Breast epithelium (tissue), 4 donors: ENCODE measurements around the gene ARAF. TPM values are rescaled to one million over a fixed set of nuclear protein-coding genes. Genes with fewer than 3 reads are reported as not detected.
A peak's percentile ranks its signal among the peaks of the same experiment; 100 is the strongest.

Experiments
- DNase-seq, 2 donors: peaks; one replicate each; pipeline ENCODE4 v3.0.0-alpha.2; 2019; ENCODE audit warnings: low spot score in 2 of 2
- H3K27ac ChIP-seq, 2 donors: fragments of 200-600 bp; sonication (generic) in 1 of 2; one replicate each; pipeline ENCODE4 v1.5.1; 2016 to 2019; ENCODE audit warnings: mild to moderate bottlenecking in 1 of 2
- H3K27me3 ChIP-seq, 2 donors: fragments of 200-600 bp; sonication (generic) in 1 of 2; one replicate each; pipeline versions ENCODE4 v1.5.1 to v1.6.0; 2017 to 2019; ENCODE audit warnings: control low read depth in 1 of 2, mild to moderate bottlenecking in 1 of 2
- H3K36me3 ChIP-seq: fragments of 200-600 bp; one replicate; pipeline ENCODE4 v1.5.1; 2019
- H3K4me1 ChIP-seq, 2 donors: fragments of 200-600 bp; sonication (generic); one replicate each; pipeline ENCODE4 v1.5.1; 2016 to 2019; ENCODE audit warnings: control low read depth in 1 of 2
- H3K4me3 ChIP-seq, 3 donors: fragments of 200-600 bp; sonication (generic); 1 replicate in 2 of 3; 2 replicates in 1 of 3; pipeline ENCODE4 v1.5.1; 2016 to 2019; ENCODE audit warnings: mild to moderate bottlenecking in 3 of 3, moderate library complexity in 2 of 3
- H3K9me3 ChIP-seq, 2 donors: fragments of 200-600 bp; sonication (generic) in 1 of 2; one replicate each; pipeline ENCODE4 v1.5.1; 2016 to 2019; ENCODE audit warnings: control low read depth in 1 of 2
- POLR2A ChIP-seq: fragments of 450-650 bp; IDR thresholded peaks from one replicate; pipeline ENCODE4 v1.6.1; 2016; ENCODE audit warnings: antibody characterized with exemption, mild to moderate bottlenecking, moderate library complexity
- POLR2AphosphoS5 ChIP-seq, 3 donors: sonication (generic); formaldehyde crosslinking; IDR thresholded peaks; one replicate each; pipeline ENCODE4 v1.6.1; 2017; ENCODE audit warnings: antibody characterized with exemption in 3 of 3
- intact Hi-C: fragments of 100-400 bp; cut with DNase I; formaldehyde crosslinking; loops from one replicate; pipeline ENCODE4 v1.15.1; 2023; ENCODE audit warnings: low total_unique reads
- total RNA-seq, 3 donors: library from RNA; depleted of rRNA; stranded (reverse); fragments of >200 nt; gene quantifications; one replicate each; pipeline ENCODE4 v1.1.0, GENCODE V29; 2016
- TF ChIP-seq, protein P1 (sequence below), 3 donors: fragments of 450-650 bp; IDR thresholded peaks; one replicate each; pipeline ENCODE4 v1.5.1; 2016 to 2017; ENCODE audit warnings: antibody characterized with exemption in 3 of 3, mild to moderate bottlenecking in 3 of 3, moderate library complexity in 3 of 3

ARAF gene
- total RNA-seq, 3 donors from 2014 or later, result 27.9 to 37.6 (median 30.6) TPM

GRCh38 chrX:47619486-47620302 is 58.7 kb downstream of the ARAF start, which contains the start of gene SYN1:
TSS of gene SYN1 (minus strand) at chrX:47619857. CDS start at chrX:47619728, 129 bp downstream.
- Histone ChIP-seq H3K4me1 (no peaks in the 10 kb centered on the region), H3K9me3 (no peaks in the 10 kb centered on the region), H3K27ac (no peak within 1 kb of the TSS), H3K4me3 (peak within 1 kb of the TSS; percentile 23 to 62 (median 37)), H3K27me3 (peaks cover 0 to 35% of the 10 kb centered on the region in 2 donors), H3K36me3 (no peaks in the 10 kb centered on the region)
- peak; percentile 57 to 74 for DNase-seq
- intact Hi-C loops, result loop anchor here (10.0 kb wide), 1 partner anchor 45 kb away; no protein-coding TSS in a partner anchor
- TF ChIP-seq, protein P1, sequence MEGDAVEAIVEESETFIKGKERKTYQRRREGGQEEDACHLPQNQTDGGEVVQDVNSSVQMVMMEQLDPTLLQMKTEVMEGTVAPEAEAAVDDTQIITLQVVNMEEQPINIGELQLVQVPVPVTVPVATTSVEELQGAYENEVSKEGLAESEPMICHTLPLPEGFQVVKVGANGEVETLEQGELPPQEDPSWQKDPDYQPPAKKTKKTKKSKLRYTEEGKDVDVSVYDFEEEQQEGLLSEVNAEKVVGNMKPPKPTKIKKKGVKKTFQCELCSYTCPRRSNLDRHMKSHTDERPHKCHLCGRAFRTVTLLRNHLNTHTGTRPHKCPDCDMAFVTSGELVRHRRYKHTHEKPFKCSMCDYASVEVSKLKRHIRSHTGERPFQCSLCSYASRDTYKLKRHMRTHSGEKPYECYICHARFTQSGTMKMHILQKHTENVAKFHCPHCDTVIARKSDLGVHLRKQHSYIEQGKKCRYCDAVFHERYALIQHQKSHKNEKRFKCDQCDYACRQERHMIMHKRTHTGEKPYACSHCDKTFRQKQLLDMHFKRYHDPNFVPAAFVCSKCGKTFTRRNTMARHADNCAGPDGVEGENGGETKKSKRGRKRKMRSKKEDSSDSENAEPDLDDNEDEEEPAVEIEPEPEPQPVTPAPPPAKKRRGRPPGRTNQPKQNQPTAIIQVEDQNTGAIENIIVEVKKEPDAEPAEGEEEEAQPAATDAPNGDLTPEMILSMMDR (IDR thresholded peaks at IDR 0.05), result no peak
- TF ChIP-seq POLR2AphosphoS5 (IDR thresholded peaks at IDR 0.05), result peak in 1 of 3 donors; percentile 44

DNA sequence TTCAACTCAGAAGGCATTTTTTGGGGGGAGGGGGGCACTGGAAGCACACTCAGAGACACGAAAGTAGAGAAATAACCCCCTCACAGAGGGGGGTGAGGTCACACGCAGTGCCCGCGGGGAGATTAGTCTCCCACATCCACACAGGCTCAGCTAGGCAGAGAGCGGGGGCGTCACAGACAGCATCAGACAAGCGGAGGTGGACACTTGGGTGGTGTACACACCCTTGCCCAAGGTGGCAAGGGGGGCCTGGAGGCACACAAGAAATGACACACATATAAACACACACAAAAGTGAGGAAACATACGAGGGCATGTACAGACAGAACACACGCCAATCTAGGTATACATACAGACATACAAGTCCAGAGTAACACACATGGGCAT is 59.3 kb downstream of the ARAF start:
- Histone ChIP-seq H3K4me1 (no peaks in the 10 kb centered on the region), H3K27me3 (peaks cover 0 to 34% of the 10 kb centered on the region in 2 donors), H3K9me3 (no peaks in the 10 kb centered on the region), H3K27ac (no peak overlapping the region), H3K4me3 (no peak overlapping the region), H3K36me3 (no peaks in the 10 kb centered on the region)
- no peak for DNase-seq
- intact Hi-C loops, result loop anchor here (10.0 kb wide), 1 partner anchor 45 kb away; no protein-coding TSS in a partner anchor
- TF ChIP-seq POLR2A, result no peak
- TF ChIP-seq, protein P1 (IDR thresholded peaks at IDR 0.05), result no peak
- TF ChIP-seq POLR2AphosphoS5 (IDR thresholded peaks at IDR 0.05), result no peak

Other genes starting within 250 kb of the ARAF start
- gene ZNF157, start 190.6 kb upstream of the ARAF start, total RNA-seq, result under 1 TPM in 2 of 3 donors, not detected in 1; 0.29 to 0.33 TPM
- 10 to 100 TPM in 1 of 3 donors, 1 to 10 TPM in 2; 7.2 to 14.0 (median 9.2) TPM for gene ZNF41, start 78.0 kb upstream of the ARAF start, total RNA-seq
- gene TIMP1, start 21.2 kb downstream of the ARAF start, total RNA-seq, result 100 to 1,000 TPM in 2 of 3 donors, 10 to 100 TPM in 1; 85.9 to 225 (median 180) TPM
- not detected for gene SYN1, start 58.7 kb downstream of the ARAF start, total RNA-seq
- gene CFP, start 68.7 kb downstream of the ARAF start, total RNA-seq, result 10 to 100 TPM in 1 of 3 donors, 1 to 10 TPM in 2; 2.6 to 17.4 (median 3.3) TPM
- 10 to 100 TPM; 18.0 to 22.0 (median 21.0) TPM for gene ELK1, start 89.4 kb downstream of the ARAF start, total RNA-seq
- gene UXT, start 98.0 kb downstream of the ARAF start, total RNA-seq, result 100 to 1,000 TPM; 130 to 155 (median 140) TPM